Measurements from ENCODE around the gene MTUS2.

The MTUS2 gene

GRCh38 chr13:28964052-28964451 is 143.9 kb downstream of the MTUS2 start:
- no peaks in the 10 kb centered on the region for H3K9me3 ChIP-seq (ENCODE audit: insufficient read depth, low read length)

DNA sequence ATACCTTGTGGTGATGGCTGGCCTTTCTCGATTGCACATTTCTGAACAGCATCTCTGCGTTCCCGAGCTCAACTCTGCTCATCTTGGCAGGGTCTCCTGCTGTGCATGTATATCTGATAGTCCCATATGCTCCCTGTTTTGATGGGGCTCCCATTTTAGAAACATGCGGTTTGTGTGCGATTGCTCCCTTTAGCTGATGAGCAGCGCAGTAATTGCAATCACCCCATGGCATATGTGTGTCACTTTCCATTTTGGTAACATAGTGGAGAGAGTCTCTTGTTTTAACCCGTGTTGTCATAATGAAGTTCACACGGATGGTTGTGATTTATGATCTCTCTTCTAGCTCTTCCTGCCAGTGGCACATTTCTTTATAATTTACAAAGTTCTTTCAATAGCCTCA is 144.7 kb downstream of the MTUS2 start:
- no peak overlapping the region for H3K4me2 ChIP-seq (ENCODE audit: low read depth, low read length, poor library complexity, severe bottlenecking)
- H4K20me1 ChIP-seq (ENCODE audit: low read depth, low read length) = no peaks in the 10 kb centered on the region
- no peaks in the 10 kb centered on the region for H3K27me3 ChIP-seq (ENCODE audit: low read length)
- no peak overlapping the region for H2AFZ ChIP-seq (ENCODE audit: low read depth, low read length, severe bottlenecking)
- H3K36me3 ChIP-seq (ENCODE audit: low read length) = no peaks in the 10 kb centered on the region
- TF ChIP-seq EZH2phosphoT487 (conservative IDR thresholded peaks at IDR 0.05; ENCODE audit: low read length) = no peak
- TF ChIP-seq CTCF (IDR thresholded peaks at IDR 0.05; ENCODE audit: insufficient read depth, low read length, poor library complexity, severe bottlenecking) = no peak
- no peaks in the 10 kb centered on the region for H3K9me3 ChIP-seq (ENCODE audit: insufficient read depth, low read length)
- H3K4me3 ChIP-seq (ENCODE audit: insufficient read depth, low read length, poor library complexity, severe bottlenecking) = no peak overlapping the region
- no peaks in the 10 kb centered on the region for H3K79me2 ChIP-seq (ENCODE audit: insufficient read depth, low read length)
- no peaks in the 10 kb centered on the region for H3F3A ChIP-seq (ENCODE audit: insufficient read depth)
- no peak overlapping the region for H3K27ac ChIP-seq (ENCODE audit: low read depth, low read length)
- H3K9ac ChIP-seq (ENCODE audit: low read length) = no peak overlapping the region
- no peaks in the 10 kb centered on the region; the same call in 1 of the 2 replicates for H3K9me2 ChIP-seq (replicated peaks; ENCODE audit: insufficient read depth, low read length)

More at GRCh38 chr13:28964052-28964451, 143.9 kb downstream of the MTUS2 start:
- H3K9me2 ChIP-seq (replicated peaks; ENCODE audit: insufficient read depth, low read length) = no peaks in the 10 kb centered on the region; the same call in 1 of the 2 replicates
- H3K79me2 ChIP-seq (ENCODE audit: insufficient read depth, low read length) = no peaks in the 10 kb centered on the region
- H2AFZ ChIP-seq (ENCODE audit: low read depth, low read length, severe bottlenecking) = no peak overlapping the region
- no peak overlapping the region for H3K4me2 ChIP-seq (ENCODE audit: low read depth, low read length, poor library complexity, severe bottlenecking)
- H4K20me1 ChIP-seq (ENCODE audit: low read depth, low read length) = no peaks in the 10 kb centered on the region
- H3F3A ChIP-seq (ENCODE audit: insufficient read depth) = no peaks in the 10 kb centered on the region
- no peak for TF ChIP-seq CTCF (IDR thresholded peaks at IDR 0.05; ENCODE audit: insufficient read depth, low read length, poor library complexity, severe bottlenecking)
- no peak for TF ChIP-seq EZH2phosphoT487 (conservative IDR thresholded peaks at IDR 0.05; ENCODE audit: low read length)
- no peaks in the 10 kb centered on the region for H3K27me3 ChIP-seq (ENCODE audit: low read length)
- no peak overlapping the region for H3K9ac ChIP-seq (ENCODE audit: low read length)
- H3K27ac ChIP-seq (ENCODE audit: low read depth, low read length) = no peak overlapping the region
- H3K4me3 ChIP-seq (ENCODE audit: insufficient read depth, low read length, poor library complexity, severe bottlenecking) = no peak overlapping the region
- no peaks in the 10 kb centered on the region for H3K36me3 ChIP-seq (ENCODE audit: low read length)

- H3K27me3 ChIP-seq (ENCODE audit: low read length) = no peaks in the 10 kb centered on the region
- no peaks in the 10 kb centered on the region for H3K79me2 ChIP-seq (ENCODE audit: insufficient read depth, low read length)
- H3K4me3 ChIP-seq (ENCODE audit: insufficient read depth, low read length, poor library complexity, severe bottlenecking) = no peak overlapping the region
- no peak overlapping the region for H2AFZ ChIP-seq (ENCODE audit: low read depth, low read length, severe bottlenecking)
- H3F3A ChIP-seq (ENCODE audit: insufficient read depth) = no peaks in the 10 kb centered on the region
- H4K20me1 ChIP-seq (ENCODE audit: low read depth, low read length) = no peaks in the 10 kb centered on the region
- TF ChIP-seq CTCF (IDR thresholded peaks at IDR 0.05; ENCODE audit: insufficient read depth, low read length, poor library complexity, severe bottlenecking) = no peak
- TF ChIP-seq EZH2phosphoT487 (conservative IDR thresholded peaks at IDR 0.05; ENCODE audit: low read length) = no peak
- no peak overlapping the region for H3K9ac ChIP-seq (ENCODE audit: low read length)
- no peaks in the 10 kb centered on the region; the same call in 1 of the 2 replicates for H3K9me2 ChIP-seq (replicated peaks; ENCODE audit: insufficient read depth, low read length)
- no peaks in the 10 kb centered on the region for H3K9me3 ChIP-seq (ENCODE audit: insufficient read depth, low read length)
- H3K36me3 ChIP-seq (ENCODE audit: low read length) = no peaks in the 10 kb centered on the region
- no peak overlapping the region for H3K27ac ChIP-seq (ENCODE audit: low read depth, low read length)
- no peak overlapping the region for H3K4me2 ChIP-seq (ENCODE audit: low read depth, low read length, poor library complexity, severe bottlenecking)
Observed at GRCh38 chr13:28967029-28967915, 147.1 kb downstream of the MTUS2 start.

All from SU-DHL-6 (cell line).